Neural cell (in vitro differentiated cells): ENCODE results near the gene PNPLA4. TPM values are rescaled to one million over a fixed set of nuclear protein-coding genes. Genes with fewer than 3 reads are reported as not detected.

Experiments used
- H2AFZ ChIP-seq: fragments of 200-600, 300-800 bp; sonication (generic), shearing (Covaris generic); 2 replicates; pipeline ENCODE4 v1.6.0; 2014; ENCODE audit warnings: low read depth, mild to moderate bottlenecking, antibody characterized with exemption, low read length, moderate library complexity
- H3F3A ChIP-seq: fragments of 200-600 bp; shearing (Covaris generic); 2 replicates; pipeline ENCODE4 v1.6.1; 2016; ENCODE audit warnings: mild to moderate bottlenecking, moderate library complexity, mixed read lengths, antibody characterized with exemption, low read length; ENCODE audit not compliant: insufficient read depth, poor library complexity, severe bottlenecking
- H3K27ac ChIP-seq: fragments of 200-600, 300-800 bp; sonication (generic), shearing (Covaris generic); 2 replicates; pipeline ENCODE4 v1.5.1; 2014; ENCODE audit warnings: mild to moderate bottlenecking, low read length, moderate library complexity
- H3K27me3 ChIP-seq: fragments of 300-800, 200-600 bp; sonication (generic), shearing (Covaris generic); 2 replicates; pipeline ENCODE4 v1.6.0; 2014; ENCODE audit warnings: mild to moderate bottlenecking, low read depth, low read length, moderate library complexity; ENCODE audit not compliant: insufficient read depth
- H3K36me3 ChIP-seq: fragments of 300-800, 200-600 bp; sonication (generic), shearing (Covaris generic); 2 replicates; pipeline ENCODE4 v1.5.1; 2014; ENCODE audit warnings: mild to moderate bottlenecking, antibody characterized with exemption, low read length, moderate library complexity; ENCODE audit not compliant: insufficient read depth
- H3K4me2 ChIP-seq: fragments of 300-800, 200-600 bp; sonication (generic), shearing (Covaris generic); 2 replicates; pipeline ENCODE4 v1.6.0; 2014; ENCODE audit warnings: mild to moderate bottlenecking, low read length
- H3K4me3 ChIP-seq: fragments of 300-800, 200-600 bp; sonication (generic), shearing (Covaris generic); 2 replicates; pipeline ENCODE4 v1.5.1; 2014; ENCODE audit warnings: mild to moderate bottlenecking, low read length, moderate library complexity
- H3K79me2 ChIP-seq: fragments of 200-600 bp; shearing (Covaris generic); replicated peaks from 2 replicates; pipeline ENCODE4 v1.6.0; 2014; ENCODE audit warnings: mild to moderate bottlenecking, low read length, moderate library complexity; ENCODE audit not compliant: insufficient read depth
- H3K9ac ChIP-seq: fragments of 300-800, 200-600 bp; sonication (generic), shearing (Covaris generic); 2 replicates; pipeline ENCODE4 v1.6.1; 2016; ENCODE audit warnings: mild to moderate bottlenecking, low read length, mixed read lengths
- H3K9me2 ChIP-seq: fragments of 200-600 bp; shearing (Covaris generic); 2 replicates; pipeline ENCODE4 v1.6.1; 2016; ENCODE audit warnings: mild to moderate bottlenecking, low read length, mixed read lengths; ENCODE audit not compliant: insufficient read depth
- H3K9me3 ChIP-seq: fragments of 200-600, 300-800 bp; sonication (generic), shearing (Covaris generic); 2 replicates; pipeline ENCODE4 v1.6.1; 2016; ENCODE audit warnings: mild to moderate bottlenecking, mixed run types, low read length, moderate library complexity, mixed read lengths
- H4K20me1 ChIP-seq: fragments of 200-600 bp; shearing (Covaris generic); 2 replicates; pipeline ENCODE4 v1.6.1; 2016; ENCODE audit warnings: mild to moderate bottlenecking, mixed run types; ENCODE audit not compliant: insufficient read depth
- CTCF ChIP-seq: fragments of 450-650 bp; IDR thresholded peaks from 2 replicates; pipeline ENCODE4 v1.5.1; 2014; ENCODE audit warnings: antibody characterized with exemption, mild to moderate bottlenecking, moderate library complexity; ENCODE audit not compliant: poor library complexity, severe bottlenecking
- EP300 ChIP-seq: fragments of 450-650 bp; conservative IDR thresholded peaks from 2 replicates; pipeline ENCODE4 v1.6.1; 2014; ENCODE audit warnings: antibody characterized with exemption, mild to moderate bottlenecking, moderate library complexity; ENCODE audit not compliant: poor library complexity, severe bottlenecking
- EZH2 ChIP-seq: fragments of 200-600, 300-800 bp; shearing (Covaris generic), sonication (generic); IDR thresholded peaks from 2 replicates; pipeline ENCODE4 v1.6.1; 2014; ENCODE audit warnings: antibody characterized with exemption, low read length, borderline replicate concordance, mild to moderate bottlenecking; ENCODE audit not compliant: insufficient read depth, poor library complexity, severe bottlenecking
- MXI1 ChIP-seq: fragments of 450-650 bp; conservative IDR thresholded peaks from 2 replicates; pipeline ENCODE4 v1.6.1; 2014; ENCODE audit warnings: antibody characterized with exemption, mild to moderate bottlenecking; ENCODE audit not compliant: poor library complexity, severe bottlenecking
- POLR2AphosphoS5 ChIP-seq: IDR thresholded peaks from 2 replicates; pipeline ENCODE4 v1.6.1; 2012
- RAD21 ChIP-seq: fragments of 450-650 bp; conservative IDR thresholded peaks from 2 replicates; pipeline ENCODE4 v1.6.1; 2014; ENCODE audit warnings: antibody characterized with exemption, mild to moderate bottlenecking, moderate library complexity
- REST ChIP-seq: IDR thresholded peaks from 2 replicates; pipeline ENCODE4 v1.6.1; 2012; ENCODE audit warnings: borderline replicate concordance
- SMC3 ChIP-seq: fragments of 450-650 bp; conservative IDR thresholded peaks from 2 replicates; pipeline ENCODE4 v1.6.1; 2014; ENCODE audit warnings: antibody characterized with exemption, mild to moderate bottlenecking, moderate library complexity; ENCODE audit not compliant: poor library complexity
- TAF1 ChIP-seq: IDR thresholded peaks from 2 replicates; pipeline ENCODE4 v1.6.1; 2012; ENCODE audit warnings: low read depth
- polyA plus RNA-seq: library from polyadenylated mRNA; depleted of rRNA; stranded (reverse); fragments of >200 nt; gene quantifications from 2 replicates; pipeline ENCODE4 v1.2.3, GENCODE V29; 2014

PNPLA4 gene
- polyA plus RNA-seq, 1 donor from 2014 or later: 2.0 TPM

DNA sequence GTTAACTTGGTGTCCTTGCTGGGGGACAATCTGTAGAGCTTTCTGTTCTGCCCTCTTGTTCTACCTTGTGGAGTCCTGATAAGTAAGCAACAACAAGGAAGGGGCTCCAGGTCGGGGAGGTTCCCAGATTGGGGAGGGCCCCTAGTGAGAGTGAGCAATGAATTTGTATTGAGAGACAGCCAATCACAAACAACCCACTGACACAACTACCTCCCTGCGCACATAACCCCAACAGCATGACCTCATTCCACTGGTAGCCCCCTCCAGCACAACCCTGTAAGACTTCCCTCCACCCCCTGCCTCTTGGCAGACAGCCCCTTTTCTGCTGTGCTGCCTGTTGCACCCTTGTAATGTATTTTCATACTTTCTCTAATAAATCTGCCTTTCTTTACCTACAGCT is 19.7 kb upstream of the PNPLA4 start:
- Histone ChIP-seq H3K4me3 (no peak overlapping the region), H4K20me1 (no peaks in the 10 kb centered on the region), H2AFZ (no peak overlapping the region), H3K9ac (no peak overlapping the region), H3K9me2 (no peaks in the 10 kb centered on the region), H3K79me2 (no peaks in the 10 kb centered on the region), H3K36me3 (no peaks in the 10 kb centered on the region), H3F3A (no peaks in the 10 kb centered on the region), H3K4me2 (no peak overlapping the region), H3K27me3 (no peaks in the 10 kb centered on the region), H3K9me3 (no peaks in the 10 kb centered on the region), H3K27ac (no peak overlapping the region)
- TF ChIP-seq MXI1: no peak
- no peak for TF ChIP-seq POLR2AphosphoS5
- TF ChIP-seq TAF1: no peak
- no peak for TF ChIP-seq EZH2
- no peak for TF ChIP-seq CTCF
- TF ChIP-seq REST: no peak
- TF ChIP-seq RAD21: no peak

DNA sequence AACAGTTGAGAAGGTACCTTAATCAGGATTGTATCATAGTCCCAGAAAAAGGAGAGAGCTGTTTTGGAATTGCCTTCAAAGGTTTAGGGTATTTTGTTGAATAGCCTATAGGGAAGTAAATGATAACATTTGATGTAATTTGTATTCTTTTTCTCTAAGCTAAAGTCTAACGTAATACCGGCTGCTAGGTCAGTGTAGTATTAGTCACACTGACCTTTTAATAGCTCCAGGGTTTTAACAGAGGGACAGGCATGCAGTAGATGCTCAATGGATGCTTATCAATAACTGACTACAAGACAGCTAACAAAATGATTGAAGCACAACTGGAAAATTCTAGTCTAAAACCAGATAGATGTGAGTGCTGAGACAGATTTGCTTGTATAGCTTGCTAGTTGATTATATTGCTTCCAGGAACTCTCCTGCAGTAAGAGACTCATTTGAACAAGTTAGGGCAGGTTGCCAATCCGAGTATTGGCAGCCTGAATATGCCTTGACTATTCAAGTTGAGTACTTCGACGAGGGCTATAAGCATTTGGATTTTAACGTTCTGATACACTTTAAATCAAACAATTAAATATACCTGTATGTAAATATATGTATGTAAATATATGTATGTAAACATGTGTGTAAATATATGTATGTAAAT is 16.5 kb upstream of the PNPLA4 start:
- Histone ChIP-seq H2AFZ (no peak overlapping the region), H3K4me2 (no peak overlapping the region), H3K36me3 (no peaks in the 10 kb centered on the region), H3K79me2 (no peaks in the 10 kb centered on the region), H3K9me3 (no peaks in the 10 kb centered on the region), H3K27me3 (no peaks in the 10 kb centered on the region), H3F3A (no peaks in the 10 kb centered on the region), H3K4me3 (no peak overlapping the region), H3K9ac (no peak overlapping the region), H3K9me2 (no peaks in the 10 kb centered on the region), H3K27ac (no peak overlapping the region), H4K20me1 (no peaks in the 10 kb centered on the region)
- no peak for TF ChIP-seq TAF1
- no peak for TF ChIP-seq RAD21
- no peak for TF ChIP-seq POLR2AphosphoS5
- no peak for TF ChIP-seq REST
- no peak for TF ChIP-seq MXI1
- no peak for TF ChIP-seq CTCF
- no peak for TF ChIP-seq EP300
- no peak for TF ChIP-seq SMC3
- TF ChIP-seq EZH2: no peak
